Glutamatergic neuron (in vitro differentiated cells): ENCODE data around the gene ACE. TPM values are rescaled to one million over a fixed set of nuclear protein-coding genes. Genes with fewer than 3 reads are reported as not detected.
A peak's percentile ranks its signal among the peaks of the same experiment; 100 is the strongest.

Source experiments
- DNase-seq: peaks from one replicate; pipeline ENCODE4 v3.0.0; 2022
- H3K27ac Mint-ChIP-seq: one replicate; pipeline ENCODE4 v1.8.0; 2020; ENCODE audit warnings: mild to moderate bottlenecking, mixed read lengths, inconsistent platforms; ENCODE audit not compliant: unreplicated experiment
- H3K27me3 Mint-ChIP-seq: one replicate; pipeline ENCODE4 v1.8.0; 2020; ENCODE audit warnings: mild to moderate bottlenecking, moderate library complexity, mixed read lengths, inconsistent platforms; ENCODE audit not compliant: unreplicated experiment
- H3K36me3 Mint-ChIP-seq: one replicate; pipeline ENCODE4 v1.8.0; 2020; ENCODE audit warnings: mild to moderate bottlenecking, mixed read lengths, inconsistent platforms; ENCODE audit not compliant: unreplicated experiment
- H3K4me1 Mint-ChIP-seq: one replicate; pipeline ENCODE4 v1.8.0; 2020; ENCODE audit warnings: mild to moderate bottlenecking, low read depth, mixed read lengths, inconsistent platforms; ENCODE audit not compliant: unreplicated experiment
- H3K4me3 Mint-ChIP-seq: one replicate; pipeline ENCODE4 v1.8.0; 2020; ENCODE audit warnings: mild to moderate bottlenecking, mixed read lengths, inconsistent platforms; ENCODE audit not compliant: unreplicated experiment
- H3K9me3 Mint-ChIP-seq: one replicate; pipeline ENCODE4 v1.8.0; 2020; ENCODE audit warnings: mild to moderate bottlenecking, moderate library complexity, mixed read lengths, inconsistent platforms; ENCODE audit not compliant: unreplicated experiment
- CTCF ChIP-seq: fragments of 200-600 bp; sonication (generic); IDR thresholded peaks from one replicate; pipeline ENCODE4 v1.5.0; 2021; ENCODE audit not compliant: partially characterized antibody, unreplicated experiment
- total RNA-seq: library from RNA; stranded (reverse); fragmentation: NEBNext Ultra II Directional; extraction: Animal tissue kit (Norgen Biotek cat#: 25700); gene quantifications from one replicate; pipeline ENCODE4 v1.2.1, GENCODE V29; 2021; ENCODE audit not compliant: unreplicated experiment

Gene ACE
- total RNA-seq, 1 donor from 2014 or later = 3.7 TPM

DNA sequence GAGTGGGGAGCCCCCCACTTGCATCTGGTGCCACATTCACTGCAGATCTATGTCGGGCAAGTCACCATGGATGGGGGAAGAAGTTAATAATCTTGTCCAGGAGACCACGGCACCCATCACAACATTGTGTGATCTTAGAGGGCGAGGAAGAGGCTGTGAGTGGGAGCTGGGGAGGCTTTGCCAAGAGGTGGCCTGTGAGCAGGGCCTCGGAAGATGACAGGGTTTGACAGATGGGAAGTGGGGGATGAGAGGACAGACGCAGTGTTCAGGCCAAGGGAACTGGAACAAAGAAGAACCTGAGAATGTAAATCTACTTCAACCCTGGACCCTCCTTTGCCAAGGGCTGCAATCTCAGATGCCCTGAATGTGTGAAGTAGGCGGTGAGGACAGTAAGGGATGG is 12.4 kb downstream of the ACE start:
- no peak for DNase-seq
- peaks cover 14% of the 10 kb centered on the region for H3K4me1 Mint-ChIP-seq
- no peak overlapping the region for H3K4me3 Mint-ChIP-seq
- no peak for TF ChIP-seq CTCF
- H3K36me3 Mint-ChIP-seq = no peaks in the 10 kb centered on the region
- H3K9me3 Mint-ChIP-seq = no peaks in the 10 kb centered on the region
- peak overlapping the region; percentile 24 for H3K27ac Mint-ChIP-seq
- H3K27me3 Mint-ChIP-seq = peaks cover 15% of the 10 kb centered on the region

GRCh38 chr17:63490329-63490728 is 13.5 kb downstream of the ACE start:
- H3K4me1 Mint-ChIP-seq = peaks cover 14% of the 10 kb centered on the region
- DNase-seq = no peak

DNA sequence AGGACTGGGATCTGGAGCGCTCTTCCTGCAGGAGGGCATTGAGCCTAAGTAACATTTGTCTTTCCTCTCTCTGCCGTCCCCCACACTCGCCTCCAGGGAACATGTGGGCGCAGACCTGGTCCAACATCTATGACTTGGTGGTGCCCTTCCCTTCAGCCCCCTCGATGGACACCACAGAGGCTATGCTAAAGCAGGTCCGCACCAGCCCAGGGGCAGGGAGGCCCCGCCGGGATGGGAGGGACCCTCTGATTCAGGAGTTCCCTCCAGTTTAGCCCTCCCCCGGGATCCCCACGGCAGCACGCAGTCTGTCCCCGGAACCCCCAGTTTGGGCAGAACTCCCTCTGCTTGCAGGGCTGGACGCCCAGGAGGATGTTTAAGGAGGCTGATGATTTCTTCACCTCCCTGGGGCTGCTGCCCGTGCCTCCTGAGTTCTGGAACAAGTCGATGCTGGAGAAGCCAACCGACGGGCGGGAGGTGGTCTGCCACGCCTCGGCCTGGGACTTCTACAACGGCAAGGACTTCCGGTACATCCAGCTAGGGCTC is 14.1 kb downstream of the ACE start:
- no peak overlapping the region for H3K4me3 Mint-ChIP-seq
- no peaks in the 10 kb centered on the region for H3K36me3 Mint-ChIP-seq
- no peak for TF ChIP-seq CTCF
- H3K4me1 Mint-ChIP-seq = peaks cover 17% of the 10 kb centered on the region
- DNase-seq = no peak
- H3K9me3 Mint-ChIP-seq = no peaks in the 10 kb centered on the region
- H3K27me3 Mint-ChIP-seq = peaks cover 13% of the 10 kb centered on the region
- no peak overlapping the region for H3K27ac Mint-ChIP-seq

More at GRCh38 chr17:63490329-63490728, 13.5 kb downstream of the ACE start:
- TF ChIP-seq CTCF = no peak
- H3K36me3 Mint-ChIP-seq = no peaks in the 10 kb centered on the region
- peaks cover 13% of the 10 kb centered on the region for H3K27me3 Mint-ChIP-seq
- no peak overlapping the region for H3K27ac Mint-ChIP-seq
- H3K4me3 Mint-ChIP-seq = no peak overlapping the region
- H3K9me3 Mint-ChIP-seq = no peaks in the 10 kb centered on the region

- no peak for DNase-seq
- Mint-ChIP-seq H3K4me1 (peaks cover 17% of the 10 kb centered on the region), H3K27me3 (peaks cover 13% of the 10 kb centered on the region), H3K4me3 (no peak overlapping the region), H3K27ac (peak overlapping the region; percentile 12), H3K36me3 (no peaks in the 10 kb centered on the region), H3K9me3 (no peaks in the 10 kb centered on the region)
- TF ChIP-seq CTCF = no peak
These were observed 14.6 kb downstream of the ACE start for GRCh38 chr17:63491413-63491812.

DNA sequence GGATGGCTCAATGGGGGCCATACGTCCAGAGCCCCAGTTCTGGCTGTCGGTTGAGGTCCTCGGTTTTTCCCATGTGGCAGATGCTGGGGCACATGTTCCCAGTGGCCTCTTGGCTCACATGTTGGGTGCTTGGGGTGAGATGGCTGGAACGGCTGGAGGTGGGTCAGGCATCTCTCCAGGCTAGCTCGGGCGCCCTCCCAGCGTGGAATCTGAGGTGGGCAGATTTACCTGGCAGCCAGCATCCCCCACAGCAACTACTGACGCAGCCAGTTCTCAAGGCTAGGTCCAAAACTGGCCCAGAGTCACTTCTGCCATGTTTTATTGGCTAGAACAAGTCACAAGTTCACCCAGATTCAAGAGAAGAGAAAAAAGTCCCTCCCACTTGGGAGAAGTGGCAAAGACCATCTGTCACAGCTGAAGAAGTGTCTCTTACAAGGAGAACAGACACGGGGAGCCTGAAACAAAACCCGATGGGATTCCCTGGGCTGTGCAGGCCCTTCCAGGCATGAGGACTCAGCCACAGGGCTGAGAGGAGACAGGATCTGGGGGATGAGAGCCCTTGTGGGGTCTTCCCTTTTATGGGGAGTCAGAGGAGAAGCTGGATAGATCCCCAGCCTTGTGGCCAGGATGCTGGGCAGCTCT is 15.2 kb downstream of the ACE start:
- no peak for TF ChIP-seq CTCF
- H3K27ac Mint-ChIP-seq = peak overlapping the region; percentile 12
- H3K9me3 Mint-ChIP-seq = no peaks in the 10 kb centered on the region
- DNase-seq = no peak
- no peaks in the 10 kb centered on the region for H3K36me3 Mint-ChIP-seq
- H3K4me3 Mint-ChIP-seq = no peak overlapping the region
- H3K4me1 Mint-ChIP-seq = peaks cover 17% of the 10 kb centered on the region
- peaks cover 13% of the 10 kb centered on the region for H3K27me3 Mint-ChIP-seq
